ENCODE measurements around the gene GRK3.
"Not testable (repeated sequence)": the region's sequence is repeated elsewhere in the genome, so short reads cannot be mapped to it uniquely, and the experiment has no call there.

GRK3 gene

GRCh38 chr22:25552405-25552804 lies 12.1 kb upstream of the GRK3 start:
- DNase-seq: not testable (repeated sequence)

GRCh38 chr22:25553131-25553530 lies 11.3 kb upstream of the GRK3 start:
- DNase-seq: no peak

DNA sequence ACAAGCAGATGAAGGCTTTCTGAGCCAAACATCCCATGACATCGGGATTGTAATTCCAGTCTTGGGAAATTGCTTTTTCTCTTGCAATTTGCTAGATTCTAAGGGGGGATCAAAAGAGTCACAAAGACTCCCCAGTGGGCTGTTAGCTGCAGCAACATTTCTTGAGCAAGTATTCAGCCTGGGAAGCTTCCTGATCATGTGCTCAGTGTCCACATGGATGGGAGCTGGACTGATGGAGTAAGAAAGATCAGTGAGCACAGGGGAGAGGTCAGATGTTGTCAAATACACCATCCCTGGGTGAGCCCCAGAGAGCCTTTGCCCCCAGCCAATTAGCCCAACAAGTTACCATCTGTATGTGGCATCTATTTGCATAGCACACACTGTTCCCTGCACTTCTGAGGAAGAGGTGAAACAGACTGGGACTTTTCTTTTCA lies 10.2 kb upstream of the GRK3 start:
- DNase-seq: no peak

DNA sequence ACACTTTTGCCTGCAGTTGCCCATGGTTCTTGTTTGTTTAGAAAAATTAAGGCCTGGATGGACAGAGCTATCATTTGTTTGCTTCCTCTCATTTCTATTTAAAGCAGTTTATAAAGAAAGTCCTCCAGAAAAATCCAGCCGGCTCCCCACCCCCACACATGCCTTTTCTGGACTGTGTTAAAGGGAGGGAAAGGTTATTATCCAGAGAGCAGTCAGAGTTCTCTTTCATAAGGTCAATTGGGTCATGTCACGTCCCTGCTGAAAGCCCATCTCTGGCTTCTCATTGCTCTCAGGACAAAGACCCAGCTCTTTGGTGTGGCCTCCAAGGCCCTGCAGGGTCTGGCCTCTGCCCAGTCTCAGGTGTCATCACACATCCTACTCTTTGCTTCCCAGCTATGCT lies 9.8 kb upstream of the GRK3 start:
- no peak for DNase-seq

GRCh38 chr22:25555586-25555985 lies 8.9 kb upstream of the GRK3 start:
- no peak for DNase-seq

- DNase-seq: no peak
These were observed 7.3 kb upstream of the GRK3 start for GRCh38 chr22:25557218-25557617.

GRCh38 chr22:25558341-25558740 lies 6.1 kb upstream of the GRK3 start:
- DNase-seq: no peak

- not testable (repeated sequence) for DNase-seq
These were observed 4.6 kb upstream of the GRK3 start for GRCh38 chr22:25559910-25560309.

GRCh38 chr22:25561182-25561581 lies 3.3 kb upstream of the GRK3 start:
- not testable (repeated sequence) for DNase-seq

DNA sequence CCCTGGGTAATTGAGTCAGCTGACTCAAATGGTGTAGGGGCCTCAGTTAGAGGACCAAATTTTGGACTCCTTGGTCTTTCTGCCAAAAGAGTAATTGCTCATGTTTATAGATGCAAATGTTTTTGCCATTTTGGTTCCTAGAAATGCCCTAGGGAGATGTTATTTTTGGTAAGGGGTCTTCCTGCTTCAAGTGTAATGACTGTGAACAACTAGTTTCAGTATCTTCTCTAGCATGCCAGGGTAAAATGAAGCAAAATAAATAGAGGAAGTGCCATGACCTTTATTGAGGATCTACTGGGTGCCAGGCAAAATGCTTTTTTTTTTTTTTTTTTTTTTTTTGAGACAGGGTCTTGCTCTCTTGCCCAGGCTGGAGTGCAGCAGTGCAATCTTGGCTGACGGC lies 2.5 kb upstream of the GRK3 start:
- DNase-seq: not testable (repeated sequence)

- not testable (repeated sequence) for DNase-seq
These were observed 1.3 kb upstream of the GRK3 start for GRCh38 chr22:25562966-25563760.

- no peak for DNase-seq
These were observed 635 bp upstream of the GRK3 start for GRCh38 chr22:25563761-25564319.

DNA sequence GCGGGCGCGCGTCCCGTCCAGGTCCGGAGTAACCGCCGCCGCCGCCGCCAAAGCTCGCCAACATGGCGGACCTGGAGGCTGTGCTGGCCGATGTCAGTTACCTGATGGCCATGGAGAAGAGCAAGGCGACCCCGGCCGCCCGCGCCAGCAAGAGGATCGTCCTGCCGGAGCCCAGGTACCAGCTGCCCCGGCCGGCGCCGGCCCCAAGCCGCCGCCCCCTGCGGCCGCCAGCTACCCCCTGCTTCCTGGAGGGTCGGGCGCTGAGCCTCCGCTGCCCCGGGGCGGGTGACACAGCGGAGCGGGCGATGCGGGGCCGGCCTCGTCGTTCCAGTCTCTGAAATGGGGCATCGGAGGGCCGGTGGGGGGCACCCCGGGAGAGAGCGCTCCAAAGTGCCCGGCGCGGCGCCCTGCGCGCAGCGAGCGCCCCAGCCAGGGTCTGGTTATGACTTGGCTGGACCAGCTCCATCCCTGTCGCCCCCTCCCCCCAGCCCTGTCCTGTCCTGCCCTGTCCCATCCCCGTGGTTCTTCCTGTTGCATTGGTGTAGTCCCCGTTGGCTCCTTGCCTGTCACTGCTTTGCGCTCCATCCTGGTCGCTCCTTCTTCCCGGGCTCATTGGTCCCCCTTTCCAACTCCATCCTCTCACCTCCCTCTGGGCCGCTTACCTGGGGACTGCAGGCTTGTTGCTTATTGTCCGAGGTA lies 653 bp downstream of the GRK3 start:
- DNase-seq: peak; percentile 24

GRCh38 chr22:25566186-25566897 lies 1.9 kb downstream of the GRK3 start:
- no peak for DNase-seq

DNA sequence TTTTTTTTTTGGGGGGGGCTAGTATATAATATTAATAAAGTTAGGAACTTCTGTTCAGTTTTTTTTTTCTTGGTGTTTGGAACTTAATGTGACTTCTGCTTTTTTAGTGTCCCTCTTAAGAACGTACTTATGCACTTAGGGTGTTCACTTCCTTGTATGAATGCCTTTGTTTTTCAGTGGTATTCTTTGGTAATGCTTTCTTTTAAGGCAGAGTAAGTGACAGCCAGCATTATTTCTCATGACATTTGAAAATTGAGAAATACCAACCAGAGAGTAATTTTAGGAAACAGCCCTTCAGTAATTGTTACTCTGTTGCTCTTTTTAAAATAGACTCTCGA lies 2.4 kb downstream of the GRK3 start:
- no peak for DNase-seq

GRCh38 chr22:25567251-25567675 lies 2.8 kb downstream of the GRK3 start:
- no peak for DNase-seq

- not testable (repeated sequence) for DNase-seq
These were observed 3.6 kb downstream of the GRK3 start for GRCh38 chr22:25568066-25568465.

DNA sequence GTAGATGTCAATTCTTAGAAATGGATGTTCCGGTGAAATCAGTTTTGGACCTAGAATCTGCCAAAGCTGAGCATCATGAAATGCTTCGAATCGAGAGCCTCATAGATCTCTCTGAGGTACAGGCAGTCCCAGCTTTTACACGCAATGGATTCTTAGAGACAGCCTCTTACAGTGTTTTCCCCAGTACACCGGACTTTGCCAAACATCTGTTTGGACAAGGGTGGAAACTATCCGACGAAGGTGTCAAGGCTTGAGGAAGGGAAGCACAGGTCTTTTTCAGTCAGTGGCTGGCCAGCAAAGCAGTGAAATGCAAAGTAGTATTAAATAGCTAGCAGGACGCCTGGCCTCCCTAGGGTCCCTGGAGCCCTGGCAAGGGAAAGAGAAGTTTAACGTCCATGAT lies 4.9 kb downstream of the GRK3 start:
- DNase-seq: no peak

DNA sequence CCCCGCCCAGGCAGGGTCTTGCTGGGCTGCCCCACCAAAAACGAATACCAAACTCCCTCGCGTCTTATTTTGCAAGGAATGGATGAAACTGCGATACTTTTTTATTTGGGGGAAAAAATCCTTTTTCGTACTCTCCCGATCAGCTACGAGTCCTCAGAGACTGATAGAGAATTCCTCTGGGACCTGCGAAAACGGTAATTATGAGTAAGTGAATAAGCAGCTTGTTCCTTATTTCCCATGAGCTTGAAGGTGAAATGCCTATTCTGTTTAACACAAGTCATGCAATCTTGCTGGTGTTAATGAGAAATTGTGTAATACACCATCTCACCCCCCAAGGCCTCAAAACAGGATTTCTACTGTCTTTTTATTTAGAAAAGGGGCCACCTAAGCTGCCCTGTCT lies 5.5 kb downstream of the GRK3 start:
- no peak for DNase-seq

DNA sequence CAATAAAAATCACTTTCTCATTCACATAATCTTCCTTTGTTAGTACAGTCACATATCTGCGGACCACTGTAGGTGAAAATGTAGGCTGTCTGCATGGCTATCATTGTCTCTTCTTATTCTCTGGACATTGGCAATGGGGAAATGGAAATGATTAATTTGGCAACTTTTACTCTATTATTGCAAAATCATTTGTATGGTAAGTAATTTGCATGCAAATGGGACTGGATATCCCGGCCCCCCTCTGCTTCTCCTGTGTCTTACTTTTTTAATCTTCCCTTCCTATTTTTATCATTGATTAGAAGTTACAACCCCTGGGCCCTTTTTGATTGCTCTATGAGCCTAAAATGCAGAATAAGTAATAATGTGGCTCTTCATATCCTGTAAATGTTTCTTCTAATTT lies 6.0 kb downstream of the GRK3 start:
- no peak for DNase-seq

DNA sequence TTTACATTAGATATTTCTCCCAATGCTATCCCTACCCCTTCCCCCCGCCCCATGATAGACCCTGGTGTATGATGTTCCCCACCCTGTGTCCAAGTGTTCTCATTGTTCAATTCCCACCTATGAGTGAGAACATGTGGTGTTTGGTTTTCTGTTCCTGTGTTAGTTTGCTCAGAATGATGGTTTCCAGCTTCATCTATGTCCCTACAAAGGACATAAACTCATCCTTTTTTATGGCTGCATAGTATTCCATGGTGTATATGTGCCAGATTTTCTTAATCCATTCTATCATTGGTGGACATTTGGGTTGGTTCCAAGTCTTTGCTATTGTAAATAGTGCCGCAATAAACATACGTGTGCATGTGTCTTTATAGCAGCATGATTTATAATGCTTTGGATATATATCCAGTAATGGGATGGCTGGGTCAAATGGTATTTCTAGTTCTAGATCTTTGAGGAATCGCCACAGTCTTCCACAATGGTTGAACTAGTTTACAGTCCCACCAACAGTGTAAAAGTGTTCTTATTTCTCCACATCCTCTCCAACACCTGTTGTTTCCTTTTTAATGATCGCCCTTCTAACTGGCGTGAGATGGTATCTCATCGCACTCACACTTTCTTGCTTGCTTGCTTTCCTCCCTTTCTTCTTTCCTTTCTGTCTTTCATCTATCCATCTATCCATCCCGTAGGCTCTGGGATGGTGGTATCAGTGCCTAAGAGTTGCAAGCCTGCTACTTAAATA lies 7.7 kb downstream of the GRK3 start:
- not testable (repeated sequence) for DNase-seq

DNA sequence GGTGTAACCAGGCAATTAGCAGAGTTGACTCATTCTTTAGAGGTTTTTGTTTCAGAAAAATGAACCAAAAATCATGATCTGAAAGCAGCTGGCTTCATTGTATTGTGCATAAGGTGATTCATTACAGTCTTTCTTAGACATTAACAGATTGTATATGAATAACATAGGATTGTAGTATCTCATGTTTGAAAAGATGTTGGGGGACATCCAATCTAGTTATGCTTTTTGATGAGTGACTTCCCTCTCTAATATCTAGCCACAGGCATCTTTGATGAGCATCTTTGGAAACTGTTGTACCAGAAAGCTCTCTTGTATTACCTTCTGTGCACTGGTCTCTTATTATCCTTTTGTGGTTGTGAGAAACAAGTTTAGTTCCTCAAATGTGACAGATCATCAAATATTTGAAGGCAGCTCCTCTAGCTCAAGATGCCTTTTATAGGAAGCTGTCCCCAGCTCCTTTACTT lies 8.3 kb downstream of the GRK3 start:
- no peak for DNase-seq

DNA sequence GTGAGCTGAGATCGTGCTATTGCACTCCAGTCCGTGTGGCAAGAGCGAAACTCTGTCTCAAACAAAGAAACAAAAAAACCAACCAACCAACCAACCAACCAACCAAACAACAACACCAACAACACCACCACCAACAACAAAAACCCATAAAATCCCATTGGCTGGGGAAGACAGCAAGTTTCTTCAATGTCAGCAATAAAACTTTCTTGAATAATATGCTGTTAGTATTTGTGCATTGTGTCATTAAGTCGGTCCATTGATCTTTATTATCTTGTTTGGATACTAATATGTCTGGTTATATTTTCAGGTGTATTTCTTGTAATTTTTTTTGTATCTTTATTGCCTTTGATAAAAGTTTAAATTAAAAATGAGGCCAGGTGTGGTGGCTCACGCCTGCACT lies 9.4 kb downstream of the GRK3 start:
- DNase-seq: no peak

All from activated T-cell treated with anti-CD3 and anti-CD28 coated beads, Interleukin-2, amount 50 U/mL, for 1 hour (primary cell).